Measurements from ENCODE around the gene SLC13A3.

DNA sequence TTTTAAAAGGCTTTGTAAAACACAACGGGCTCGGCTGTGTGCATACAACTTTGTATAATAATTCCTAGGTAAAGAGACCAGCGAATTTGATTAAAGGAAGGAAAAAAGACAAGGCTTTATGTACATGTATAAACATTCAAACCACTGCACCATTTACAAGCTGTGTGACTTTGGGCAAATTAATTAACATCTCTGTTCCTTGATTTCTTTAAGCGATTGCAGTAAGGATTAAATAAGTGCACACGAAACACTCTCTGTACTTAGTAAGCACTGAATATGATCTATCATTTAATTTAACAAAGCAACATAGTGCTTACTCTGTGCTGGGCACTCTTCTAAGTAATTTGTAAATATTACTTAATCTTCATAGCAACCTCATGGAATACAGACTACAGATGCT is 81.3 kb downstream of the SLC13A3 start:
- TF ChIP-seq CTCF (IDR thresholded peaks at IDR 0.05; ENCODE audit: insufficient read depth, low read depth, low read length) (no peak), EZH2 (IDR thresholded peaks at IDR 0.05; ENCODE audit: insufficient read depth, low read length) (no peak)

All from astrocyte (in vitro differentiated cells and primary cell).